HG02759 (cell line): Measurements from ENCODE around the gene FANCC.

Experiments
- ATAC-seq: cut with Tn5 transposase; IDR thresholded peaks from one replicate; pipeline ENCODE4 v1.9.1; 2021; ENCODE audit warnings: mild to moderate bottlenecking, moderate library complexity; ENCODE audit not compliant: unreplicated experiment

The FANCC gene

DNA sequence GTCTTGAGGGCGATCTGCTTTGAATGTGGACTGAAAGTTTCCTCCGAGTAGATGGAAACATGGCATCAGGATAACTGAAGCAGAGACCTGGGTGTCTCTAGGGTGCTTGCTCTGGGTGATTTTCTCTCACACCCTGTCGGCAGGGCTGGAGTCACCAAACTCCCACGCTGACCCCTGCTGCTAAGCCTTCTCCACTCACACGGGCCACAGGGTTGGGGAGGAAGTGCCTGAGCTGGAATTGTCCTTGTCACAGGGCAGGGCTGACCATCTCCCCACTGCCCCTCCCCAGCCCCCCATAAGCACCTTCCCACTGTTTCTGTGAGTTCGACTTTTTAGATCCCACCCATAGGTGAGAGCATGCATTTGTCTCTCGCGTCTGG is 212.9 kb downstream of the FANCC start:
- ATAC-seq, result no peak

DNA sequence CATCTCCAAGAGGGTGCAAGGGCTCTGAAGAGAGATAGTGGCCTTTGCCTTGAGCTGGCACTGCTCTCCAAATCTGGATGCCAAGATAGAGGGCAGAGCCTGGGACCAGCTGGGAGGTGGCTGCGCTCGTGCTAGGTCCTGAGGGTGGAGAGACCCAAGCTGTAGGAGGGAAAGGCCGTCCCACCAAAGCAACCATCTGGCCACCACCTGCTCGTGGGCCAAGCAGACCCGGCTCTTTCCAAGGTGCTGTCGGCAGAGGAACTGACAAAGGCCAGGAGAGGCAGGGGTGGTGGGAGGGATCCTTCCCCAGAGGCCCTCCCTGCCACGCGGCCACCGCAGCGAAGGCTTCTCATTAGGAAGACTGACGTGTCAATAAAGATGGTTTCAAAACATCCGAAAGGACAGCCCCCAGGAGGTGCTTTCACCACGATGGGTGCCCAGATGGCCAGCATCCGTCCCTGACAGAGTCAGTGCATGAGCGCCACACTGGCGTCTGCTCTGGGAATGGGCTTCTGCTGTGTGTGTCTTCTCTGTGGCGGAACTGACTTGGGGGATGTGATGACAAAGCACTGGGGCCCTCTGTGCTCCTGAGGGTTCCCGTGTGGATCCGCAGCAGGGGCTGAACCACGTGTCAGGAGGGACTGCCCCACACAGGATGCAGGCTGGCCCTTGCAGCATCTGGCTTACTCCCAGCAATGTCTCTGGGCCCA is 213.5 kb downstream of the FANCC start:
- no peak for ATAC-seq

DNA sequence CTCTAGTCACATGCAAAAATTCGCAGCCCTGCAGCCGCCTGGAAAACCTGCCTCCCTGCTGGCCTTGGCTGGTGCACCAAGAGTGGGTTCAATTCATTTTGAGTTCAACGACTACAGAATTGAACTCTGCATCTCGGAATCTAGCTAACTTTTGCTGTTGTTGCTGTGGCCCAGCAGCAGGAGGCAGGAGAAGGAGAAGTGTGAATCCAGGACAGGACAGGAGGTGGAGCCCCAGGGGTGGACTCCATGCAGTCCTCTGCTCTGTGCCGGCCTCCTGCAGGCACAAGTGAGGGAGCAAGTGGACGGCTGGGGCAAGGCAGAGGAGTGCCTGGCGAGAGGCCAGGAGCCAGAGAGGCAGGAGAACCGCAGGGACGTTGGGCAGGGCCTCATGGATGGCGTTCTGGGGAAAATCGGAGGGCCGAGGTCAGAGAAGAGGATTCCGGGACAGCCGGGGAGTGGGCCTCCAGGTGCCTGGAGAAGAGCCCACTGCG is 214.2 kb downstream of the FANCC start:
- ATAC-seq, result no peak

DNA sequence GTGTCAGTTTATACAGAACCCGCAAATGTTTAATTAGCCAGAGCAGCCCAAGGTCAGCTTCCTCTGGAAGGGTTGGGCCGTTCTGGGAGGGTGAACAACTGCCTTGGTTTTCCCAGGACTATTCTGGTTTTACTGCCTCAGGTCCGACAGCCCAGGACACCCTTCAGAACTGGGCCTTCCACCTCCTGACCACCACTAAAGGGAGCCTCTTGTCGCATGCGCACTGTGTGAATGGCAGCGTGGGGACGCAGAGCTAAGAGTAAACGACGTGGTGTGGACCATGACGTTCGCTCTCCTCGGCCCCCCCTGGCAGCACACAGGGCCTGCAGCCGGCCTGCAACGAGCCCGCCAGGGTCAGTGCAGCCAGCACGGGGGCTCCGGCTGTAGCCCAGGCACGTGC is 214.9 kb downstream of the FANCC start:
- no peak for ATAC-seq

DNA sequence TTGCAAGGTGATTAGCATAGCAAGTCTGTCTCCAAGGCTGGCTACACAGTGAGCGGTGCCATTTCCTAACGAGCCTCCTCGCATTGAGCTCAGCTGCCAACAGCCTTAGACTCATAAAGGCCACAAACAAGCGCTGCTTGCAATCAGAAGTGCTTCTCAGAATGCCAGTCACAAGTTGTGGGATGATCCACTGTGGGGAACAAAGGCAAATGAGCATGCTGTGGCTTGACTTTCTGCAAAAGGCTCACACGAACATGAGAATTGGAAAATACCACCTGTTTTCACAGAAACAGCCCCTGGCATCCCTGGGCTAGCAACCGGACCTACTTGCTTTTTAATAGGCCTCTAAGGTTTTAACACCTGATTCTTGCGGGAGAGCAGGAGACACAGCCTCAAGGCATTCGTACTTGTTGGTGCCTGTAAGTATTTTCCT is 215.5 kb downstream of the FANCC start:
- no peak for ATAC-seq

DNA sequence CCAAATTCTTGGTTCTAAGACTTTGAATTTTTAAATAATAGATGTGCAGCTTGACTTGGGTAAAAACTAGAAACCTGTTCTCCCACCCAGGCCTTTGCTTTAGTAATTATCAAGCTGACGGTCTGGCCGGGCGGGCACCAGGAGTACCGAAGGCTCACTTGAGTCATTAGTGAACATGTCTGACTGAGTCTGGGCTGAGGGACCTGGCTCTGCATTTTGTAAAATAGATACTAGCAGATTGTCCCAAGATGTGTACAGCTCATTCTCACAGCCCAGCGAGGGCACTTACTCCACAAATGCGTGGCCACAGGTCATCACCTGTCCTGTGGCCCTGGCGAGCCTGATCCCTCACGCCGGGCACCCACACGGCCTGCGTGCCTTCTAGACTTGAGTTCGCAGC is 216.2 kb downstream of the FANCC start:
- no peak for ATAC-seq

DNA sequence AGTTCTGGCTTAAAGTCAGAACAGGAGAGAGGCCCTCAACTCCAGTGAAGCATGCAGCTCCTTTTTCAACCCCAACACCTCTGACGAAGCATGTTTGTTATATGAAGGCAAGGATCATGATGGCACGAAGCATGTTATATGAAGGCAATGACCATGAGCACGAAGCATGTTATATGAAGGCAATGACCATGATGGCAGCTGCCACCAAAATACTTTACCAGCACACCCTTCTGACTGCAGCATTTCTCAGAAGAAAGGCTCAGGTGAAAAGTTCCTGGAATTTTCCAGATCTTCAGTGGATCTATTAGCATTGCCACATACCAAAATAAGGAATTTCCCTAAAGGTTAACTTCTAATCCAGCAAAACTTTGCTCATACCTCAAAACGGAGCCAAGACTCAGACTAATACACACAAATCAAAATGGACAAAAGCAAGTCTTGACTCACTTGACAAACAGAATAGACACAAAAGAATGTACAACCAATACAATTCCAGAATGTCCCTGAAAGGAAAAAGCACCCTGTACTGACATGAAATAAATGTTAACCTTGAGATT is 217.4 kb downstream of the FANCC start:
- no peak for ATAC-seq

DNA sequence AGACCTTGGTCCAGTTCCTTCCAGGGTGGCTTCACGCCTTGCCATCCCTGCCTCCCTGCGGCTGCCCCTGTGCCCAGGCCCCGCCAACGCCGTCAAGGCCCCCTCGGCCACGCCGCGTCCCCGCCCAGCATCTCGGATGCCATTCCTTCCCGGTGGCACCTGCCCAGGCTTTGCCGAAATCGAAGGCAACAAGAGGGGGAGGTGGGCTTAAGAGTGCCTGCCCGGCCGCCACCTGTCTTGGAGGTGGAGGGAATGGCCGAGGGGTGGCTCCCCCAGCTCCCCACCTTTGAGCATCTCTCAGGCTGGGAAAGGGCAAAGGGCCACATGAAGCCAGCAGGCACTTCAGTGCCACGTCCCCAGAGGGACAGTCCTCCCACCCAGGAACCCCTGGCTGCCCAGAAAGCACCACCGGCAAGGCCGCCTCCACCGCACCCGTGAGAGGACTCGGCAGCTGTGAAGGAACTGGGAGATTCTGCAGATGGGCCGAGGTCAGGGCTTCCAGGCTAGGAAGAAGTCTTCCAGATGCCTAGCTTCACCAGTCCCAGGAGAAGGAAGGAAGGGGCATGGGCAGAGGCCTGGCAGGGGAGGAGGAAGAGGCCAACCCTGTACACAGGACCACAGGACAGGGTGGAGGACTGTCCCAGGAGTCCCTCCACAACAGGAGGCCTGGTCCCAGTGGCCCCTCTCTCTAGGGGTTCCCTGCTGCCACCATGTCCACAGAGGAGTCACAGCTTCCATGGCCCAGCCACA is 218.0 kb downstream of the FANCC start:
- no peak for ATAC-seq

DNA sequence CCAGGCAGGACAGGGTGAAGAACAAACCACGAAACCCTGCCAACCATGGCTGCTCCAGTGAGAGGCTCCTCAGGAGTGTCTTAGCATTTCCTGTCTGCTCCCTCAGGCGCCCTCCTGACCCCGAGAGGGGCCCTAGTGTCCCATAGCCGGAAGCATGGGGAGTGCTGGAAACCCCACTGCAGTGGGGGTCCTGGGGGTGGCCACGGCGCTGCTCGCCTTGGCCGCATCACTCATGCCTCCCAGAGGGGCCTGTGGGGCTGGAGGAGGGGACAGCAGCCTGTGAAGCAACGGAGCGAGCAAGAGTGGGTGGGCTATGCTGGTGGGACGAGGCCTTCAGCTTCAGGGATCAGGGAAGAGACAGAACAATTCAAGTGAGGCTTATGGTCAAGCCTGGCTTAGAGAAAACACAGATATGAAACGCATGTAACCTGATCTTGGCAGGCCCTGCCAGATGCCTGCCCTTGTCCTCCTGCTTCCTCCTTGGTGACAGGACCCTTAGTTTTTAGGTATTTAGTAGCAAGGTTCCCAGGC is 219.1 kb downstream of the FANCC start:
- no peak for ATAC-seq

DNA sequence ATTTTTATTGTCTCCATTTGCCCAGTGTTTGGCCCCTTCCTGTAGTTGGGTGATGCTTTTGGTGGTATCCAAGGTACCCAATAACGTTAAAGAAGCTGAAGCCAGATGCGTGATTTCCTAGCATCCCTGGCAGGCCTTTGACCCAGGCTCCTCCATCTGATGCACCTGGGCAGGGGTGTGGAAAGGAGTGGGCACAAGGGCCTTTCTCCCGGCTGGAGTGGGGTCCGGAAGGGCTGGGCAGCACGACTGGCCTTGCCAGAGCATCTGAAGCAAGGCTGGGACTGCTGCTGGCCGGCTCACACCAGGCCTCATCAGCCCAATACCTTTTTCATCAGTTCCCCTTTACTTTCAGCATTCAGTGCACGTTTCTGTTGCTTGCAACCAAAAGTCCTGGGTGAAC is 220.2 kb downstream of the FANCC start:
- no peak for ATAC-seq

DNA sequence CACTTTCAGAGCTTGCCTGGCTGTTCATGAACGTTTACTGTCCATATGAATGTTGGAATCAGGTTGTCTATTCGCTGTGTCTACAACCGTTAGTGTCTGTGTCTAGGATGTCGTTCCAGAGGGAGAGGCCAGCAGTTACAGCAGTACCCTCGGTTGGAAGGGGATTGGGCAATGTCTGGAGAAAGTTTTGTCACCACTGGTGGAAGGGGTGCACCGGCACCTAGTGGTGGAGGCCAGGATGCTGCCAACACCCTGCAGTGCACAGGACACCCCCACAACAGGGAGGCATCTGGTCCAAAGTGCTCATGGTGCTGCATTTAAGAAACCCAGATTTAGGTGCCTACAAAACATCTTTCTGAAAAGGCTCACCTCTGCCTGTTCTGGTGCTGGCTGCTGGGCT is 220.7 kb downstream of the FANCC start:
- no peak for ATAC-seq

DNA sequence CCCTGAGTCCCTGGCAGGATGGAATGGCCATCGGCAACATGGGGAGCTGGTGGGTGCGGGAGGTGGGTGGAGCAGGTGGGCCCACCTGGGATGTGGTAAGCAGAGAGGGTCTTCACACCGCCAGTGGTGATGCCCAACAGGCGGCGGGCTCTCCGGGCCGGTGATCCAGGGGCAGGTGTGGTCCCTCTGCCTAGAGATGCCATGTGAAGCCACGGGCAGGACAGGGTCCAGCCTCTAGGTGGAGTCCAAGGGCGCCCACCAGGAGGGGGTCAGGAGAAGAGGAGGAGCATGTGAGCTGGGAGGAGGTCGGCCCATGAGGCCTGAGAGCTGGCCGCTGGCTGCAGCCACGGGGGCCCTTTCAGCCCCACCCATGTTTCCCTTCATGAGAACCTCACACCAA is 221.1 kb downstream of the FANCC start:
- no peak for ATAC-seq

DNA sequence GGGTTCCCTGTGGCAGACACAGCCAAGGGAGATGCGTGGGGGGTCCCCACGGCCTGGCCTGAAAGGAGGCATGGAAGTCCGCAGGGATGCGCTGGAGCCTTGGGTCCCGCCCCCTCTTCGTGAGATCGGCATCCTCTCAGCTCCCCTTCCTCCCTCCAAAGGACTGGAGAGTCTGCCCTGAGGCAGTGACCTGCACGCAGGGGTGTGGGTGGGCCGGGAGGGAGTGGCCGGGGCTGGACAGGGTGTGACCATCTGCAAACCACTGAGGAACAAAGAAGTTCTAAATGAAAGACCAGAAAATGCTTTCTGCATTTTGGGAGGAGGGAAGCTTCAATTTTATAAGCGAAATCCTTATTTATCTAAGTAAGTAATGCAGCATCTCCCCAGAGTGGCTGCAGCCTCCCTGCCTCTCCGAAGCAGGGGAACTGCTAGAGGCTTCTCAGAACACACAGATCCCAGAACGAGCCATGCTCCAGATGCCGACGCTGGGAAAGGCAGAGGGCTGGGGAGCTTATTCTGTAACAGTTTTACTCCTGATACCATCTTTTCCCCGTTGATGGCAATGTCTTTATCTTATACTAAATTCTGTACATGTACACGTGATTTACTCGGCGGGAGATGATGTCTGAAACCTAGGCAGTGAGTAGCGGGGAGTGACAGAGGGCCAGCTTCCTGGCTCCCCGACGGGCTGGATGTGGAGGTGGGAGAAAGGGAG is 221.7 kb downstream of the FANCC start:
- no peak for ATAC-seq

DNA sequence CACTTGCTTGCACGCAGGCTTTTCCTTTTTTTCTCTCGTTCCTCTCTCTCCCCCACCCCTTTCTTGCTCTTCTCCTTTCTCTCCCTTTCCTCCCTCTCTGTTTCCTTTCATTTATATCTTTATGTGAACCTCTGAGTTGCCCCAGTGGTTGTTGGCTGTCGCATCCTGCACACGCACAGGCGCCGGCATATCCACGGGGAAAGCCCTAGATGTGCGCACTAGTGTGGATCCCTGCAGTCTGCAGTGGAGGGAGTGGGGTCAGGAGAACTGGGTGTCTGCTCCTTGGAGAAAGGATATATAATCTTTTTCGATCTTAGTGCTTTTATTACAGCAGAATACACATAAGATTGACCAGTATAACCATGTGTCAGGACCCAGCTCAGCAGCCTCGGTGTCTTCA is 223.5 kb downstream of the FANCC start:
- no peak for ATAC-seq

DNA sequence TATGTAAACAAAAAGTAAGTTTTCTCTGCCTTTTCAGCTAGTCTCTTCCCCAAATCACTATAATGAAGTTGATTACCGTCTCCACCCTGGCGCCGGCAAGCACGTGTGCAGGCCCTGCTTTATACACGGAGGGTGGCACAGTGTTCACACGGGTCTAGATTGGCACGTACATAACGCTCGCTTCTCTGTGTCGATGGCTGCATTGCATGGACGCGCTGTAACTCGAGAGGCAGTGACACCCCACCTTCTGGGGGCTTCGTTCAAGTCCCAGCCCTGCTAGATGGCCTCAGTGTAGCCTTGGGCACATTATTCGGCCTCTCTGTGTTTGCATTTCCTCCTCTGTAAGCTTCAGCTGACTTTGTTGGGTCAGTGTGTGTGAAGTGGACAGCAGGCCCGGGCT is 223.9 kb downstream of the FANCC start:
- no peak for ATAC-seq

DNA sequence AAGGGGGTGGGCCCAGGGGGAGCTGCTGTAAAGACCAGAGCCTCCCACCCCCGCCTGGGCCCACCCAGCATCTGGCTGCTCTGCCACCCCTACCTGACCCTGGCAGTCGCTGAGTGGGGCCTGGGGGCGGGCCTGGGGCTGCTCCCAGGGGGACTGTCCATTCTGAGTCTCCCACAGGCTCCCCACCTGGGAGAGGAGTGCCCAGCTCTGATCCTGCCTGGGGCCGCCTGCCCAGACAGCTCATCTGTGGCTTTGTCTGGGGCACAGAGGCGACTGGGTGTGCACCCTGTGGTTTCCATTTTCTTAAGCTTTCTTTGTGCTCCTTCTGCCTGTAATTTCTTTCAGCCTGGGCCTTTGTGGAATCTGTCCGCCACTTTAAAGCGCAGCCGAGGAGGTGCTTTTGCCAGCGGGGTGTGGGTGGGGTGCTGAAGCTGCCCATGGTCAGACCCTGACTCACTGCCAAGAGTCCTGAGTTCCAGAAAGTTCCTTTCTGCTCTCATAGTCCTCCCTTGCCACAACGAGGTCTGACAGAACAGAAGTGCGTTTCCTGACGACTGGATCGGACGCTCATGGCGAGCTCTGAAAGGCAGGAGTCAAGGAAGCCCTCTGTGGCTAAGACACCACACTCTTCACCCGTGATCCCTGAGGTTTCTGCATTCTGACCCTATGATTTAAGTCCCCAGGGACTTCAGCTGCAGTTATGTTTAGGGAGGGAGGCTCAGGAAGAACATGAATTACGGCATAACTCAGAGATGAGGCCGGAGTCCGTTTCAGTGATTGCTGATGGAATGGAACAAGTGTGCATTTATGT is 225.0 kb downstream of the FANCC start:
- no peak for ATAC-seq

DNA sequence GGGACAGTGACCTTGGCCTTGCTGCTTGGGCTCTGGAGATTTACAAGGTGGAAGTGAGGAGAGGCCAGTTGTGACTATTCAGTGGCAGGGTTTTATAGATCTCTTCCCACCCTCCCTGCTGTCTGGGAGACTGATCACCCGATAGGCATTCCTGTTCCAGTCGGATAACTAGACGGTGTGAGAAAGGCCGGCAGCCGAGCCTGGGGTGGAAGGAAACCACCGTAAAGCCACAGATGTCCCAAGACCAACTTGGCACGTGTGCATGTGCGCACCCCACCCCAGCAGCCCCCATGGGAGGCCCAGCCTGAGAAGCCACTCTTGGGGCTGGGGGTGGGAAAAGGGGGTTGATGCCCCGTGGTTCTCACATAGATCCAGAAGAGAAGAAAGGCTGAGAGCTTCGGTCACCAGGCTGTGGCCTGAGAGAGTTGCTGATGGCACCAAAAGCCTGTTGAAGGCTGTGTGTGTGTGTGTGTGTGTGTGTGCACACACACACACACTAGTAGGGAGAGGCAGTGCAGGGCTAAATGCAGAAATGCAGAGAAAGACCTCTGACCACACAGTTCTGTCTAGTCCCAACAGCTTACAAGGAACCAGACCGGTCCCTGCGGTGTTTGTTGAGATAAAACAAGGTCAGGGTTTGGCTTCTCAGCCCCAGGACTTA is 225.8 kb downstream of the FANCC start:
- ATAC-seq, result no peak

DNA sequence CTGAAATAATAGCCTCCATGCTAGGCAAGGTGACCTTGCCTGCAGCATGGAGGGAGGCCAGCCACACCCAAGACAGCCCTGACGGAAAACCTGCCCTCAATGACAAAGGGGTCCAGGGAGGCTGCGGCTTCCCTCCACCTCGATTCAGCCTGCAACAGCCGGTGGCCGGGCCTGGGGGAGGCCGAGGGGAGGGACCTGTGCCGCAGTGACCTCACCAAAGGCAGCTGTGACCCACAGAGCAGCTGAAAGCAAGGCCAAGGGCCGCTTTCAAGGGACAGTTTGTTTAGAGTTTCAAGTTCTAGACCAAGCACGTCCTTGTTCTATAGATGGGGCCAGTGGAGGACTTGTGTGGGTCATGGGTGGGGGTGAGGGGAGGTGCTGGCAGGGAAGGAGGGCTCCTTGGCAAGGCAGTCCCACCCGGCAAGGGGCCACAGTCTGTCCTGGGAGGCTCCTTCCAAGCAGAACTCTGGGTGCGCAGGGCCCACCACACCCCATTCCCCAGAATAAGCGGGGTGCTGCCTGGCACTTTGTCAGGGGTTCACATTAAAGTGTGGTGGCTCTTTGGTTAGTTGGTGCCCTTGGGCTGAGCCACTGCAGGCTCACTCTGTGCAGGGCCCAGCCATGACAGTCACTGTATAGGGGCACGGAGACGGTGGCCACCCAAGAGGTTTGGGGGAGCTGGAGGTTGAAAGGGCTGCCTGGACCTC is 226.5 kb downstream of the FANCC start:
- no peak for ATAC-seq
